ENCODE results near the gene FAM163B. TPM values are rescaled to one million over a fixed set of nuclear protein-coding genes. Genes with fewer than 3 reads are reported as not detected.

FAM163B gene
- total and polyA plus RNA-seq, 9 of the 15 experiments (the other 6 are each of a cell fraction or from before 2014, with no cell fraction given) = not detected

DNA sequence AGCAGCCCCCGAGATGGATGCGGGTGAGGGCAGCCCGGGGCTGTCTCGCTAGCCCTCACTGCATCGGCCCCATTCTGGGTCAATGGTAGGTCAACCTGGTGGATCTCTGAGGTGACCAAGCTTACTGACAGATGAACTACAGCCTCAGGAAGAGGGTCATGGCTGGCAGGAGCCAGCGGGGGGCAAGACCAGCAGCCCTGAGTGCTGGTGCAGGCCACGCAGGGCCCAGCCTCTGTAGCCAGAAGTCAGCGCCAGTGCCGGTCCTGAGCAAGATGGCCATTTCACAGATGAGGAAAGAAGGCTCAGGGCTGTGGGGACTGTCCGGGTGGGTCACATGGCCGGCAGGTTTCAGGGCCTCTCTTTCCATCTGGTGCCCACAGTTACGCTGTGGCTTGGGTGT, 21.9 kb upstream of the FAM163B start:
- no peak overlapping the region for H2AFZ ChIP-seq (ENCODE audit: low read depth, low read length)
- no peak overlapping the region for H3K4me3 ChIP-seq
- H3K9me1 ChIP-seq (ENCODE audit: control insufficient read depth, insufficient read depth, low read length) = no peaks in the 10 kb centered on the region
- TF ChIP-seq TAF9B (IDR thresholded peaks at IDR 0.05; ENCODE audit: partially characterized antibody) (no peak), ZNF408 (CRISPR knock-in tag; IDR thresholded peaks at IDR 0.05; ENCODE audit: low read depth) (no peak), MAFG (tag; conservative IDR thresholded peaks at IDR 0.05) (no peak), OTX1 (CRISPR knock-in tag; IDR thresholded peaks at IDR 0.05) (no peak), CBX8 (IDR thresholded peaks at IDR 0.05; ENCODE audit: borderline replicate concordance, extremely low read depth, low read depth, low read length, poor library complexity, severe bottlenecking) (no peak), KAT7 (CRISPR knock-in tag; IDR thresholded peaks at IDR 0.05; ENCODE audit: borderline replicate concordance) (no peak), ZNF282 (CRISPR knock-in tag; IDR thresholded peaks at IDR 0.05) (no peak), TRIM28 (IDR thresholded peaks at IDR 0.05) (no peak), ZNF23 (CRISPR knock-in tag; IDR thresholded peaks at IDR 0.05) (no peak), RCOR1 (IDR thresholded peaks at IDR 0.05; ENCODE audit: borderline replicate concordance in 1 of 2, low read depth in 2 of 2, low read length in 2 of 2) (no peak), NEUROD1 (IDR thresholded peaks at IDR 0.05; ENCODE audit: borderline replicate concordance, low read depth, low read length, partially characterized antibody) (no peak), RHOXF2B (CRISPR knock-in tag; conservative IDR thresholded peaks at IDR 0.05) (no peak), HEY1 (CRISPR knock-in tag; IDR thresholded peaks at IDR 0.05; ENCODE audit: borderline replicate concordance) (no peak), ZNF695 (CRISPR knock-in tag; IDR thresholded peaks at IDR 0.05) (no peak), BACH1 (tag; IDR thresholded peaks at IDR 0.05) (no peak), NFRKB (IDR thresholded peaks at IDR 0.05; ENCODE audit: low read depth) (no peak)
- TF ChIP-seq, protein P1, sequence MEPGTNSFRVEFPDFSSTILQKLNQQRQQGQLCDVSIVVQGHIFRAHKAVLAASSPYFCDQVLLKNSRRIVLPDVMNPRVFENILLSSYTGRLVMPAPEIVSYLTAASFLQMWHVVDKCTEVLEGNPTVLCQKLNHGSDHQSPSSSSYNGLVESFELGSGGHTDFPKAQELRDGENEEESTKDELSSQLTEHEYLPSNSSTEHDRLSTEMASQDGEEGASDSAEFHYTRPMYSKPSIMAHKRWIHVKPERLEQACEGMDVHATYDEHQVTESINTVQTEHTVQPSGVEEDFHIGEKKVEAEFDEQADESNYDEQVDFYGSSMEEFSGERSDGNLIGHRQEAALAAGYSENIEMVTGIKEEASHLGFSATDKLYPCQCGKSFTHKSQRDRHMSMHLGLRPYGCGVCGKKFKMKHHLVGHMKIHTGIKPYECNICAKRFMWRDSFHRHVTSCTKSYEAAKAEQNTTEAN (CRISPR knock-in tag; IDR thresholded peaks at IDR 0.05) = no peak
- TF ChIP-seq, protein P2, sequence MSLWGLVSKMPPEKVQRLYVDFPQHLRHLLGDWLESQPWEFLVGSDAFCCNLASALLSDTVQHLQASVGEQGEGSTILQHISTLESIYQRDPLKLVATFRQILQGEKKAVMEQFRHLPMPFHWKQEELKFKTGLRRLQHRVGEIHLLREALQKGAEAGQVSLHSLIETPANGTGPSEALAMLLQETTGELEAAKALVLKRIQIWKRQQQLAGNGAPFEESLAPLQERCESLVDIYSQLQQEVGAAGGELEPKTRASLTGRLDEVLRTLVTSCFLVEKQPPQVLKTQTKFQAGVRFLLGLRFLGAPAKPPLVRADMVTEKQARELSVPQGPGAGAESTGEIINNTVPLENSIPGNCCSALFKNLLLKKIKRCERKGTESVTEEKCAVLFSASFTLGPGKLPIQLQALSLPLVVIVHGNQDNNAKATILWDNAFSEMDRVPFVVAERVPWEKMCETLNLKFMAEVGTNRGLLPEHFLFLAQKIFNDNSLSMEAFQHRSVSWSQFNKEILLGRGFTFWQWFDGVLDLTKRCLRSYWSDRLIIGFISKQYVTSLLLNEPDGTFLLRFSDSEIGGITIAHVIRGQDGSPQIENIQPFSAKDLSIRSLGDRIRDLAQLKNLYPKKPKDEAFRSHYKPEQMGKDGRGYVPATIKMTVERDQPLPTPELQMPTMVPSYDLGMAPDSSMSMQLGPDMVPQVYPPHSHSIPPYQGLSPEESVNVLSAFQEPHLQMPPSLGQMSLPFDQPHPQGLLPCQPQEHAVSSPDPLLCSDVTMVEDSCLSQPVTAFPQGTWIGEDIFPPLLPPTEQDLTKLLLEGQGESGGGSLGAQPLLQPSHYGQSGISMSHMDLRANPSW (CRISPR knock-in tag; IDR thresholded peaks at IDR 0.05) = no peak
- no peak overlapping the region for H3K4me2 ChIP-seq (ENCODE audit: insufficient read depth, low read length)
- peaks cover 0 to 8% of the 10 kb centered on the region in 2 experiments; a peak in 3 of 5 replicates for H3K4me1 ChIP-seq (replicated peaks in 1 of 2; ENCODE audit: control insufficient read depth in 2 of 2, insufficient read depth in 2 of 2, low read length in 2 of 2)
- no peak overlapping the region for H3K9ac ChIP-seq (ENCODE audit: insufficient read depth in 1 of 2, low read depth in 2 of 2, low read length in 2 of 2)
- ChIA-PET POLR2A (no interaction called here), CTCF (ENCODE audit: low intra/inter-chr PET ratio) (no interaction called here)
- no peaks in the 10 kb centered on the region for H3K36me3 ChIP-seq (ENCODE audit: control insufficient read depth, insufficient read depth, low read length)
- peaks cover 0 to 58% of the 10 kb centered on the region in 2 experiments; a peak in 2 of 5 replicates for H3K27me3 ChIP-seq (ENCODE audit: control insufficient read depth in 2 of 2, insufficient read depth in 2 of 2, low read length in 2 of 2)
- intact Hi-C loops (cut with micrococcal nuclease) = no loop called here
- FAIRE-seq = no peak
- 1% methylated on average over 12 of the region's 12 CpGs for WGBS (ENCODE audit: insufficient coverage, low coverage, missing lambda C conversion rate)
- H3K9me3 ChIP-seq (replicated peaks; ENCODE audit: control insufficient read depth, insufficient read depth, low read depth, low read length) = no peaks in the 10 kb centered on the region
- ATAC-seq = no peak
- DNase-seq (ENCODE audit: extremely low read depth in 1 of 4, low spot score in 3 of 4) = no peak
- H4K20me1 ChIP-seq (replicated peaks; ENCODE audit: control insufficient read depth, insufficient read depth, low read length) = 0 out of 2 replicates have a peak, but pooled peaks cover 2% of the 10 kb centered on the region
- BruUV-seq (replicated peaks) = no TSS peak
- H3K79me2 ChIP-seq (ENCODE audit: control insufficient read depth, insufficient read depth, low read length) = no peaks in the 10 kb centered on the region
- in situ Hi-C loops (cut with MboI) = no loop called here
- H3K27ac ChIP-seq (ENCODE audit: extremely low read depth, low read depth, low read length) = no peak overlapping the region

Measured in K562 (cell line).